ENCODE data around the gene MKNK2. TPM values are rescaled to one million over a fixed set of nuclear protein-coding genes. Genes with fewer than 3 reads are reported as not detected.

Gene MKNK2
- total RNA-seq, 3 donors from 2014 or later, result 94.7 to 170 (median 97.0) TPM

- intact Hi-C loops (cut with DNase I; ENCODE audit: low total_unique reads), result no loop called here
- Histone ChIP-seq H3K36me3 (no peaks in the 10 kb centered on the region), H3K9me3 (no peaks in the 10 kb centered on the region), H3K27ac (no peak overlapping the region), H3K4me1 (peaks cover 0 to 6% of the 10 kb centered on the region in 2 donors), H3K27me3 (no peaks in the 10 kb centered on the region), H3K4me3 (no peak overlapping the region)
- no peak for TF ChIP-seq CTCF (IDR thresholded peaks at IDR 0.05)
- no peak for TF ChIP-seq POLR2AphosphoS5 (IDR thresholded peaks at IDR 0.05)
- no peak for TF ChIP-seq POLR2A (IDR thresholded peaks at IDR 0.05)
- DNase-seq (ENCODE audit: low spot score in 2 of 2), result no peak
Measured at GRCh38 chr19:2010135-2010668, 40.8 kb downstream of the MKNK2 start.

GRCh38 chr19:2003874-2004273, 47.2 kb downstream of the MKNK2 start:
- no peak for DNase-seq (ENCODE audit: low spot score in 2 of 2)
- H3K27ac ChIP-seq, result no peak overlapping the region
- H3K36me3 ChIP-seq, result no peaks in the 10 kb centered on the region
- H3K9me3 ChIP-seq, result no peaks in the 10 kb centered on the region
- H3K4me3 ChIP-seq, result no peak overlapping the region
- TF ChIP-seq POLR2A (IDR thresholded peaks at IDR 0.05) (no peak), CTCF (IDR thresholded peaks at IDR 0.05) (no peak), POLR2AphosphoS5 (IDR thresholded peaks at IDR 0.05) (no peak)
- no peaks in the 10 kb centered on the region for H3K27me3 ChIP-seq
- intact Hi-C loops (cut with DNase I; ENCODE audit: low total_unique reads), result no loop called here
- H3K4me1 ChIP-seq, result no peaks in the 10 kb centered on the region

- DNase-seq (ENCODE audit: low spot score in 2 of 2), result no peak
- no peak overlapping the region for H3K4me3 ChIP-seq
- H3K4me1 ChIP-seq, result no peaks in the 10 kb centered on the region
- H3K9me3 ChIP-seq, result no peaks in the 10 kb centered on the region
- TF ChIP-seq CTCF (IDR thresholded peaks at IDR 0.05), result no peak
- no peak for TF ChIP-seq POLR2AphosphoS5 (IDR thresholded peaks at IDR 0.05)
- TF ChIP-seq POLR2A (IDR thresholded peaks at IDR 0.05), result no peak
- no peak overlapping the region for H3K27ac ChIP-seq
- H3K27me3 ChIP-seq, result no peaks in the 10 kb centered on the region
- intact Hi-C loops (cut with DNase I; ENCODE audit: low total_unique reads), result no loop called here
- H3K36me3 ChIP-seq, result no peaks in the 10 kb centered on the region
Measured at GRCh38 chr19:1999856-2000515, 51.1 kb downstream of the MKNK2 start.

- TF ChIP-seq CTCF (IDR thresholded peaks at IDR 0.05) (no peak), POLR2A (IDR thresholded peaks at IDR 0.05) (no peak), POLR2AphosphoS5 (IDR thresholded peaks at IDR 0.05) (no peak)
- no peak for DNase-seq (ENCODE audit: low spot score in 2 of 2)
- Histone ChIP-seq H3K36me3 (no peaks in the 10 kb centered on the region), H3K9me3 (no peaks in the 10 kb centered on the region), H3K4me1 (no peaks in the 10 kb centered on the region), H3K27me3 (no peaks in the 10 kb centered on the region), H3K4me3 (no peak overlapping the region), H3K27ac (no peak overlapping the region)
- intact Hi-C loops (cut with DNase I; ENCODE audit: low total_unique reads), result no loop called here
Measured at GRCh38 chr19:1998712-1999708, 52.0 kb downstream of the MKNK2 start.

Data from breast epithelium (tissue), 4 donors.